Measurements from ENCODE around the gene CD34.

The CD34 gene

GRCh38 chr1:207871117-207871649, 39.7 kb downstream of the CD34 start:
- DNase-seq = no peak

- DNase-seq = peak; percentile 41 to 43
These were observed 40.5 kb downstream of the CD34 start for GRCh38 chr1:207870306-207871031.

- no peak for DNase-seq
These were observed 41.1 kb downstream of the CD34 start for GRCh38 chr1:207869859-207870258.

GRCh38 chr1:207868774-207869721, 41.9 kb downstream of the CD34 start:
- peak; percentile 74 to 81 for DNase-seq

- DNase-seq = no peak
These were observed 42.6 kb downstream of the CD34 start for GRCh38 chr1:207868251-207868773.

GRCh38 chr1:207867136-207868109, 43.5 kb downstream of the CD34 start:
- peak; percentile 30 to 48 for DNase-seq

- DNase-seq = peak in 1 of 2 donors; percentile 64
These were observed 44.3 kb downstream of the CD34 start for GRCh38 chr1:207866471-207867135.

- DNase-seq = peak; percentile 64 to 66
These were observed 46.9 kb downstream of the CD34 start for GRCh38 chr1:207863893-207864535.

GRCh38 chr1:207862241-207862787, 48.6 kb downstream of the CD34 start:
- no peak for DNase-seq

- no peak for DNase-seq
These were observed 49.3 kb downstream of the CD34 start for GRCh38 chr1:207861442-207862177.

- no peak for DNase-seq
These were observed 50.4 kb downstream of the CD34 start for GRCh38 chr1:207860531-207860930.

GRCh38 chr1:207858806-207859205, 52.1 kb downstream of the CD34 start:
- DNase-seq = no peak

GRCh38 chr1:207858281-207858680, 52.6 kb downstream of the CD34 start:
- DNase-seq = peak in 1 of 2 donors; percentile 47

GRCh38 chr1:207857447-207857846, 53.5 kb downstream of the CD34 start:
- no peak for DNase-seq

- DNase-seq = no peak
These were observed 54.5 kb downstream of the CD34 start for GRCh38 chr1:207856276-207857023.

GRCh38 chr1:207854001-207854400, 56.9 kb downstream of the CD34 start:
- no peak for DNase-seq

- no peak for DNase-seq
These were observed 57.6 kb downstream of the CD34 start for GRCh38 chr1:207853372-207853757.

GRCh38 chr1:207852576-207853371, 58.2 kb downstream of the CD34 start:
- DNase-seq = no peak

All from inflammatory macrophage (primary cell).